ENCODE results near the gene HSD17B12.

HSD17B12 gene

DNA sequence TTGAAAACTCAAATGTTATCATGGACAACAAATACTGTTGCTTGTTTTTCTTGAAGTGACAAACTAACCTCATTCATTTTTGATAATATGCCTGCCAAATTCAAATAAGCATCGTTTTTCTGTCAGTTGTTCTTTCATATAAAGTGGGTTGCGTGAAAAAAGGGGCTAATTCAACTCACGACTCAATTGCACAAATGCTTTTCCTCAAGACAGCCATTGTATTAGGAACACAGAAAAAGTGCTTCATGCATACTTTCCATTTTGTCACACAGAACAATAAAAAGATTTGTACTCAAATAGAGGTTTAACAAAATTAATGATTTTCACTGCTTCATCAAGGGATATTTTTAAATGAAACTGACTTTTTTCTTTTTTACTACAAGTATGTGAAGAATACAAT, 105.5 kb downstream of the HSD17B12 start:
- DNase-seq (ENCODE audit: insufficient read length) (no peak), FAIRE-seq (no peak)
- no peak for TF ChIP-seq POLR2AphosphoS5 (IDR thresholded peaks at IDR 0.05; ENCODE audit: low read depth, low read length)

DNA sequence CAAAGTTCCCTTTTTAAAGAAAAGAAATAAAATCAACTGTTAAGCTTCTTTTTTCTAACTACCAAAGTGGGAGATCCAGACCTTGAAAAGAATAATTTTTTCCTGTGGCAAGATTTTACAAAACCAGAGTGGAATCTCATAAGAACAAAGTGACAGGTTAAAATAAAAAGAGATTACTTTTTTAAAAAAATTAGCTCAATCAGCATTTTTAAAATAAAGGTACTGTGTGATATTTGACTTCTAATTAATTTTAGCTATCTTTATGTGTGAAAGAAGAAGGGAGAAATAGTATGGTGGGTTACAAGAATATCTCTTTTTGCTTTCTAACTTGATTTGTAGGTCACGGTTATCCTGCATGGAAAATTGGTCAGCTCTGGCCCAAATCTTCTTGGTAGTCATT, 107.3 kb downstream of the HSD17B12 start:
- FAIRE-seq (no peak), DNase-seq (ENCODE audit: insufficient read length) (no peak)
- TF ChIP-seq TAF1 (IDR thresholded peaks at IDR 0.05; ENCODE audit: borderline replicate concordance, low read depth, low read length) = no peak
- TF ChIP-seq POLR2AphosphoS5 (IDR thresholded peaks at IDR 0.05; ENCODE audit: low read depth, low read length) = no peak
- TF ChIP-seq POLR2A (IDR thresholded peaks at IDR 0.05; ENCODE audit: low read depth, low read length) = no peak

DNA sequence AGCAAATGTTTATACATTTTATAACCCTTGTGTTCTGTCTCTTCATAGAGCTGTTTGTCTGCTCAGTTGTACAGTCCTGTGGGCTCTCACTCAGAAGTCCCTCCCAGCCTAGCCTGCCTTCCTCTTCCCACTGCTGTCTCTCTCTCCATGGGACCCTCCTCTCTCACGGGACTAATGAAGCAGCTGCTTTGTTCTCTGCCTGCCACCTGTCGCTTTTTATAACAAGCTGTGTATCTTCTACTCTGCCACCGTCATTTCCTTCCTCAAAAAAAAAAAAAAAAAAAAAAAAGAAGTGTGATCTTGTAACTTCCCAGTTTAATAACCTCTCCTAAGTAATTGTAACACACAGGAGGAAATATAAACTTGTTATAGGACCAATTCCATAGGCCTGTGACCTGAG, 107.9 kb downstream of the HSD17B12 start:
- TF ChIP-seq POLR2A (IDR thresholded peaks at IDR 0.05; ENCODE audit: low read depth, low read length) (no peak), POLR2AphosphoS5 (IDR thresholded peaks at IDR 0.05; ENCODE audit: low read depth, low read length) (no peak), TAF1 (IDR thresholded peaks at IDR 0.05; ENCODE audit: borderline replicate concordance, low read depth, low read length) (no peak)
- no peak for FAIRE-seq
- DNase-seq (ENCODE audit: insufficient read length) = no peak

DNA sequence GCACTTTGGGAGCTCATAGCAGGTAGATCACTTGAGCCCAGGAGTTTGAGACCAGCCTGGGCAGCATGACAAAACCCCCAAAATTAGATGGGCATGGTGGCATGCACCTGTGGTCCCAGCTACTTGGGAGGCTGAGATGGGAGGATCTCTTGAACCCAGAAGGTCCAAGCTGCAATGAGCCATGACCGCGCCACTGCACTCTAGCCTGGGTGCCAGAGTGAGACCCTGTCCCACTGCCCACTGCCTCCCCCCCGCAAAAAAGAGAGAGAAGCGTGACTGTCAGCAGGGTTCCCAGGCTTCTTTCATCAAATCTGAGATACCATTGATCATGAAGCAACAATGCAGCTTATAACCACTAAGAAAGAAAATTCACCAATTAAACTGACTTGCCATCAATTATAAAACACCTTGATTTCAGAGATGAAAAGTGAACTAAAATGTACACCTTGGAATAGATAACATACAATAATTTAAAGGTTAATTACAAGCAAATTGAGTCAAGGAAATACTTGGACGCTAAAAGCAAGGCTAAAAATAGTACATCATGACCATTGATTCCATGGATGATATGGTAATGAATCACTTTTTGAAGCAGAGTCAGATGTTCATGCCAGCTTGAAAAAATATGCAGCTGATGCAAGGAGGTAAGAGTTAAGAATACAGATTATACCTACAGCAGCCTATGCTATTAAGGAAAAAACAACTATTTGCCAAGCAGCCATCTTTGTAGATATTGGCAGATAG, 109.3 kb downstream of the HSD17B12 start:
- TF ChIP-seq POLR2AphosphoS5 (IDR thresholded peaks at IDR 0.05; ENCODE audit: low read depth, low read length) (no peak), POLR2A (IDR thresholded peaks at IDR 0.05; ENCODE audit: low read depth, low read length) (no peak), TAF1 (IDR thresholded peaks at IDR 0.05; ENCODE audit: borderline replicate concordance, low read depth, low read length) (no peak)
- DNase-seq (ENCODE audit: insufficient read length) (no peak), FAIRE-seq (no peak)

DNA sequence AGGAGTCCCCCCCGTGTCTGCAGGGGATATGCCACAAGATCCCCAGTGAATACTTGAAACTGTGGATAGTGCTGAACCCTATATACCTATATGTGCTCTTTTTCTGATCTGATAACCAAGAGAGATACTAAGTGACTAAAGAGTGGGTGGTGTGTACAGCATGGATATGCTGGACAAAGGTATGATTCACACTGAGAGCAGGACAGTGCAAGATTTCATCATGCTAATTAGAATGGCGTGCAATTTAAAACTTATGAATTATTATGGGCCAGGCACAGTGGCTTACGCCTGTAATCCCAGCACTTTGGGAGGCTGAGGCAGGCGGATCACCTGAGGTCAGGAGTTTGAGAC, 109.9 kb downstream of the HSD17B12 start:
- FAIRE-seq (no peak), DNase-seq (ENCODE audit: insufficient read length) (no peak)
- no peak for TF ChIP-seq POLR2AphosphoS5 (IDR thresholded peaks at IDR 0.05; ENCODE audit: low read depth, low read length)
- no peak for TF ChIP-seq TAF1 (IDR thresholded peaks at IDR 0.05; ENCODE audit: borderline replicate concordance, low read depth, low read length)
- no peak for TF ChIP-seq POLR2A (IDR thresholded peaks at IDR 0.05; ENCODE audit: low read depth, low read length)

DNA sequence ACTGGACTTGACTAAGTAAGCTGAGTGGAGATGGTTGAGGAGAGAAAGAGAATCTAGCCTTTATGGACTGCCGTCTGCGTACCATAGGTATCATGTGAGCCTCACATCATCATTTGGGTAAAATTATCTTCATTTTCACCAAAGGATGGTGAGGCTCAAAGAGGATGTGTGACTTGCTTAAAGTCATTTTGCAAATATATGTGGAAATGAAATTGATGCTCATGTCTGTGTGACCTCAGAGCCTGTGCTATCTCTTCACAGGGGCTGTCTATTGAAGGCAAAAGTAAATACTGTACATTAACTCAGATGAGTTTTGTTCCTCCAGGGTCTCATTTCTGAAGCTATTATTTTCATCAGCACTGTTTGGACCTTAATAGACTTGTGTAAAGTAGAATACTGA, 116.8 kb downstream of the HSD17B12 start:
- peak; percentile 54 for FAIRE-seq
- TF ChIP-seq TAF1 (IDR thresholded peaks at IDR 0.05; ENCODE audit: borderline replicate concordance, low read depth, low read length) = no peak
- no peak for TF ChIP-seq POLR2A (IDR thresholded peaks at IDR 0.05; ENCODE audit: low read depth, low read length)
- no peak for TF ChIP-seq POLR2AphosphoS5 (IDR thresholded peaks at IDR 0.05; ENCODE audit: low read depth, low read length)
- DNase-seq (ENCODE audit: insufficient read length) = no peak

DNA sequence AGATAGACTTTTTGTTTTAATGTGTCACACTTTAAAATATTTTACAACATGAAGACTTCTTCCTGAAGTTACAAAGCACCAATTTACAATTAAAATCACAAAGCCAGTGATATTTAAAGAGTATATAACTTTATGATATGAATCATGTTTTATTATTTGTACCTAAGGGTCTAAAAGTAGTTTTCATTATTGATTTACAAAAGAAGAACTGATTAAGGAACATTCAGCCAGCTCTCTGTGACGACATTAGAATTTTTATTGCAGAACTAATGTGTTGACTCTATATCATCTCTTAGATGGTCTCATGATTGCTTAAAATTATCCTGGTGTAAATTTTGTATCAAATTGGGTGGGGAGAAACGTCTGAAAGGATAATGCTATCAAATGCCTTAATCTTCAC, 117.3 kb downstream of the HSD17B12 start:
- no peak for TF ChIP-seq POLR2AphosphoS5 (IDR thresholded peaks at IDR 0.05; ENCODE audit: low read depth, low read length)
- TF ChIP-seq POLR2A (IDR thresholded peaks at IDR 0.05; ENCODE audit: low read depth, low read length) = no peak
- no peak for TF ChIP-seq TAF1 (IDR thresholded peaks at IDR 0.05; ENCODE audit: borderline replicate concordance, low read depth, low read length)
- DNase-seq (ENCODE audit: insufficient read length) (no peak), FAIRE-seq (no peak)

DNA sequence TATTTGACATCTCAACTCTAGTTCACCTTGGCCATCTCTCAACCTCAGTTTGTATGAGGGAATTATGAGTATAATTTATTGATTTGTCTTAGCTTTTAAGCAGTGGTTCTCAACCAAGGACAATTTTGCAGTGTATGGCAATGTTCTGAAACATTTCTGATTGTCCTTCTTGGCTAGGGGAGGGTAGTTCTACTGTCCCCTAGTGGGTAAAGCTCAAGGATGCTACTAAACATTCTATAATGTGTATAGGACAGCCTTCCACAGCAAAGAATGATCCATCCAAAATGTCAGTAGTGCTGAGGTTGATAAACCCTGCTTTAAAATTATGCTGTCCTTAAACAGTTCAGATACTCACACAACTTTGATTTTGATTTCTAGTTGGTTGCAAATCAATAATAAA, 122.0 kb downstream of the HSD17B12 start:
- TF ChIP-seq POLR2AphosphoS5 (IDR thresholded peaks at IDR 0.05; ENCODE audit: low read depth, low read length) = no peak
- TF ChIP-seq POLR2A (IDR thresholded peaks at IDR 0.05; ENCODE audit: low read depth, low read length) = no peak
- FAIRE-seq (peak; percentile 62), DNase-seq (ENCODE audit: insufficient read length) (no peak)

DNA sequence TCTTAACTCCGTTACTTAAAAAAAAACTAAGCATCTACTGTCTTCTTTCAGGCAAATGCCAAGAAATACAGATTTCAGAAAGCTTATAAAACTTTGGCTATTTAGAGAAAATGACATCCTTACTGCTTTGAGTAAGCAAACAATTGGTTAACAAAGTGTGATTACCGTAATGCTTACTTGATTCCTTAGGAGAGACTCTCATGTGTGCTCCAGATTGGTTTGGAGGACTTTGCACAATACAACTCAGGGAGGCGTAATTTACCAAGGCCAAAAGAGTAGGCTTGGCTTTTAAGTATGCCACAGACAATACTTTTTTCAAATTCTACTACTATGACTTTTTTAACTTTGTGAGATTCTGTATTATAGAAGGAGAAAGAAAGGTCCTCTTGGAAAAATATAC, 123.2 kb downstream of the HSD17B12 start:
- no peak for DNase-seq (ENCODE audit: insufficient read length)
- no peak for TF ChIP-seq POLR2AphosphoS5 (IDR thresholded peaks at IDR 0.05; ENCODE audit: low read depth, low read length)
- no peak for TF ChIP-seq TAF1 (IDR thresholded peaks at IDR 0.05; ENCODE audit: borderline replicate concordance, low read depth, low read length)
- no peak for TF ChIP-seq POLR2A (IDR thresholded peaks at IDR 0.05; ENCODE audit: low read depth, low read length)
- no peak for FAIRE-seq

DNA sequence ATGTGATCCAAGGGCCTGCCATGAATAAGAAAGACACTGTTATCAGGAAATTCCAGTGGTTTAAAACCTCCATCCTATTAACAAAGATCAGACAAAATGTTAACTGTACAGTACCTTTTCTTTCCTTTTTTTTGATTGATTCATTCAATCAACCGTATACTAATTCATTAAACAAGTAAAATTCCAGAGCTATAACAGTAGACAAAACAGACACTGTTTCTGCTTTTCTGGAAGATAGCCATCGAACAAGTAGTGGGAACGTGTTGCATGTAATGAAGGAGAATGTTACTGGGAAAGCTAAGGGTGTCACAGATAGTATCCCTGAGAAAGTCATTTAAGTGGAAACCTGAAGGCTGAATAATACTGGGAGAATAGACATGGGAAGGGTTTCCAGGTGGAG, 126.4 kb downstream of the HSD17B12 start:
- no peak for TF ChIP-seq POLR2A (IDR thresholded peaks at IDR 0.05; ENCODE audit: low read depth, low read length)
- DNase-seq (ENCODE audit: insufficient read length) (no peak), FAIRE-seq (no peak)

DNA sequence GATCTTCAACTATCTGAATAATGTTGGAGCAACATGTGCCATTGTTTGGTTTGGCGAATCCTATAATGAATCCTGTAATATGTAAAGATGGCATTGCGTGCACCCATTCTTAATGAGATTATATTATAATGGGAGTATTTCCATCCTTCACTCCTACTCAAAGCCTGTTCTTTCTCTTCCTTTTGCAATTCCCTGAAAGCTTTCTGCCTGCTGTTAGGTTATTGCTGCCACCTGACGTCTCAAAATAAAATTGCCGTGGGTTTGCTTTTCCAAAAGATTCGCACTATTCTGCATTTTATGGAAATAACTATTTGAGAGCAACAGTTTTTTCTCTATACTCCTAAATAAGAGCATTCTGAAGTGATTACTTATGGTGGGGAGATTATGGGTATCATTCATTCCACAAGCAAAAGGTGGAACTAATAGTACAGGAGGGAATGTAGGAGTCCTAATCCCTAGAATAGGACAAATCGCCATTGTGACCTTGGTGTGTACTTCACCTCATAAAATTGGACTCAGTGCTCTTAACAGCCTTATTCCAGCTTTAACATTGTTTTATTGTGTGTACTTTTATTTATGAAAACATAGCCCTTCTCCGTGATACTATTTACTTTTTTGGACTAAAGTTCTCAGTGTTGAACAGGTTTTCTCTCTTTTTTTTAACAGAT, 130.5 kb downstream of the HSD17B12 start:
- TF ChIP-seq TAF1 (IDR thresholded peaks at IDR 0.05; ENCODE audit: borderline replicate concordance, low read depth, low read length) (no peak), POLR2A (IDR thresholded peaks at IDR 0.05; ENCODE audit: low read depth, low read length) (no peak)
- FAIRE-seq = no peak
- no peak for DNase-seq (ENCODE audit: insufficient read length)

DNA sequence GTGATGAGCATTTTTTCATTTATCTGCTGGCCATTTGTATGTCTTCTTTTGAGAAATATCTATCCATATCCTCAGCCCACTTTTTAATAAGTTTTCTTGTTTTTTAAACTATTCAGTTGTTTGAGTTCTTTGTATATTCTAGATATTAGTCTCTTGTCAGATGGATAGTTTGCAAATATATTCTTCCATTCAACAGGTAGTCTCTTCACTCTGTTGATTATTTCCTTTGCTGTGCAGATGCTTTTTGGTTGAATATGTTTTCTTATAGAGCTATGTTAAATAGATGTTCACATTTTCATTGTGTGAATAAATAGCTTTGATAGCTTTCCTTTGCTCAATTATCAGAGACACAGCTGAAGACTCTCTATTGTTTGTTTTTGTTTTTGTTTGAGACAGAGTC, 131.9 kb downstream of the HSD17B12 start:
- FAIRE-seq (peak; percentile 38), DNase-seq (ENCODE audit: insufficient read length) (no peak)
- TF ChIP-seq POLR2A (IDR thresholded peaks at IDR 0.05; ENCODE audit: low read depth, low read length) (no peak), TAF1 (IDR thresholded peaks at IDR 0.05; ENCODE audit: borderline replicate concordance, low read depth, low read length) (no peak), POLR2AphosphoS5 (IDR thresholded peaks at IDR 0.05; ENCODE audit: low read depth, low read length) (no peak)

DNA sequence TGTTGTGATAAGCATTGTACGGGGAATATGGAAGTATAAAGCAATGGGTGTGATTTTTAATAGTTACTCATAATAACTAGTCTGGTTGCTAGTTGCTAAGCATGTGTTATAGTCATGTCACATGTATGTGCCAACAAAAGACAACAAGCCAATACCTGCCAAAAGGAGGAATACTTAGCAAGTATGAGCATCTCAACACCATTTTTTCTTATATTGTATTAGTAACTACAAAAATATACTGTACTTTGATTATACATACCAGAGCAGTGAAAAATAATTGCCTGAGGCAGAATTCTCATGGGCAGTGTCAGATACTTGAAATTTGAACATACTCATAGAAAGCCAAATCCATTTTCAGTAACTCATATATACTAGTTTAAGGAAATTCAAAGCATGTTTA, 137.7 kb downstream of the HSD17B12 start:
- DNase-seq (ENCODE audit: insufficient read length) (no peak), FAIRE-seq (no peak)
- no peak for TF ChIP-seq TAF1 (IDR thresholded peaks at IDR 0.05; ENCODE audit: borderline replicate concordance, low read depth, low read length)
- TF ChIP-seq POLR2AphosphoS5 (IDR thresholded peaks at IDR 0.05; ENCODE audit: low read depth, low read length) = no peak
- no peak for TF ChIP-seq POLR2A (IDR thresholded peaks at IDR 0.05; ENCODE audit: low read depth, low read length)
